HL-60/S4 treated with phorbol 12-myristate 13-acetate at 8.2 ng/mL for 4 days and 3 days (cell line): Measurements from ENCODE around the gene DOCK8.

Source experiments
- in situ Hi-C: fragments of 300-500 bp; cut with MboI; formaldehyde crosslinking; loops from 2 replicates; pipeline ENCODE4 v1.15.0; 2022; ENCODE audit warnings: low sequenced_read_pairs

Gene DOCK8

GRCh38 chr9:354453-354852 is 139.8 kb downstream of the DOCK8 start:
- in situ Hi-C loops = no loop called here

GRCh38 chr9:357560-357959 is 142.9 kb downstream of the DOCK8 start:
- in situ Hi-C loops = no loop called here

GRCh38 chr9:362561-363273 is 148.1 kb downstream of the DOCK8 start:
- in situ Hi-C loops = no loop called here

GRCh38 chr9:363274-363612 is 148.6 kb downstream of the DOCK8 start:
- in situ Hi-C loops = no loop called here

- in situ Hi-C loops = no loop called here
Measured at GRCh38 chr9:365436-365835, 150.8 kb downstream of the DOCK8 start.

GRCh38 chr9:366620-367019 is 152.0 kb downstream of the DOCK8 start:
- in situ Hi-C loops = no loop called here

- in situ Hi-C loops = no loop called here
Measured at GRCh38 chr9:370086-370485, 155.4 kb downstream of the DOCK8 start.

- in situ Hi-C loops = no loop called here
Measured at GRCh38 chr9:371349-371748, 156.7 kb downstream of the DOCK8 start.

GRCh38 chr9:372128-372527 is 157.5 kb downstream of the DOCK8 start:
- in situ Hi-C loops = no loop called here

- in situ Hi-C loops = no loop called here
Measured at GRCh38 chr9:373759-374206, 159.1 kb downstream of the DOCK8 start.

- in situ Hi-C loops = no loop called here
Measured at GRCh38 chr9:374736-375135, 160.1 kb downstream of the DOCK8 start.

- in situ Hi-C loops = no loop called here
Measured at GRCh38 chr9:376115-376514, 161.4 kb downstream of the DOCK8 start.

- in situ Hi-C loops = no loop called here
Measured at GRCh38 chr9:378263-378662, 163.6 kb downstream of the DOCK8 start.

GRCh38 chr9:382383-382782 is 167.7 kb downstream of the DOCK8 start:
- in situ Hi-C loops = no loop called here

- in situ Hi-C loops = no loop called here
Measured at GRCh38 chr9:385818-386398, 171.2 kb downstream of the DOCK8 start.

GRCh38 chr9:389159-389558 is 174.5 kb downstream of the DOCK8 start:
- in situ Hi-C loops = no loop called here

GRCh38 chr9:389758-390157 is 175.1 kb downstream of the DOCK8 start:
- in situ Hi-C loops = no loop called here

GRCh38 chr9:392077-392804 is 177.6 kb downstream of the DOCK8 start:
- in situ Hi-C loops = no loop called here

GRCh38 chr9:394347-395052 is 179.8 kb downstream of the DOCK8 start:
- in situ Hi-C loops = no loop called here

GRCh38 chr9:396396-396795 is 181.7 kb downstream of the DOCK8 start:
- in situ Hi-C loops = no loop called here

GRCh38 chr9:398085-398484 is 183.4 kb downstream of the DOCK8 start:
- in situ Hi-C loops = no loop called here

- in situ Hi-C loops = no loop called here
Measured at GRCh38 chr9:401223-401622, 186.6 kb downstream of the DOCK8 start.
